ENCODE data around the gene PODXL2.

PODXL2 gene

DNA sequence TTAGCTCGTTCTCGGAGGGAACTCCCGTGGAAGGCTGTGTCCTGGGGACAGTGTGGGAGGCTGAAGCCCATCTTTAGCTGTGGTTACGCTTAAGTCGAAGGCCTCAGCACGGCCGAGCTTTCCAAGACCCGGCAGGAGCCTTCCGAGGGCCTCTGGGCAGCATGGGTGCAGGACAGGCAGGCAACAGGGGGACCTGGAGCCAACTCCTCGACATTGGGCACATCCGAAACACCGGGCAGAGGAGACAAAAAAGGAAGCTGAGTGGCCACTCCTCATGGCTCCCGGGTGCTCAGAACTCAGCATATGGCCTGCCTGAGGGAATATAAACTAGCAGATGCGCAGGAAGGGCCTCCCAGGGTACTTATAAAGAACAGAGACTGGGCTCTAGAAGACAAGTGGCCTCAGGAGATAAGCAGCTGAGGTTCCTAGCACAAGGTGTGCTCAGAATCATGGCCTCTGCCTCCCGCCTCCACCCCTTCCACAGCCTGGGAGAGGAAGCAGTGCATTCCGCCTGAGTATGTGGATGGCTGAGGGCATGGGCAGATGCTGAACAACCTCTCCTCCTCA, 77.9 kb downstream of the PODXL2 start:
- ChIA-PET POLR2A (interaction anchor here (1.7 kb wide), 1 partner anchor 9 kb away, joined by 7 read pairs; no protein-coding TSS in a partner anchor), CTCF (no interaction called here)
- DNase-seq (ENCODE audit: extremely low spot score), result no peak
- TF ChIP-seq ELF4 (IDR thresholded peaks at IDR 0.05), result no peak
- no peak for TF ChIP-seq FOXA1 (IDR thresholded peaks at IDR 0.05)
- TF ChIP-seq LEF1 (IDR thresholded peaks at IDR 0.05; ENCODE audit: borderline replicate concordance), result no peak
- no peak for TF ChIP-seq ZNF384 (IDR thresholded peaks at IDR 0.05)

GRCh38 chr3:127707851-127708411, 78.9 kb downstream of the PODXL2 start:
- POLR2A ChIA-PET, result interaction anchor here (1.7 kb wide), 1 partner anchor 10 kb away, joined by 7 read pairs; no protein-coding TSS in a partner anchor
- DNase-seq (ENCODE audit: extremely low spot score), result no peak
- CTCF ChIA-PET, result no interaction called here
- TF ChIP-seq TARDBP (IDR thresholded peaks at IDR 0.05), result no peak
- TF ChIP-seq SP1 (IDR thresholded peaks at IDR 0.05), result no peak
- no peak for TF ChIP-seq BHLHE40 (IDR thresholded peaks at IDR 0.05; ENCODE audit: borderline replicate concordance)
- no peak for TF ChIP-seq CTBP1 (IDR thresholded peaks at IDR 0.05; ENCODE audit: borderline replicate concordance)
- no peak for TF ChIP-seq FOXA1 (IDR thresholded peaks at IDR 0.05)
- no peak for TF ChIP-seq FOXM1 (IDR thresholded peaks at IDR 0.05; ENCODE audit: borderline replicate concordance)
- TF ChIP-seq L3MBTL2 (conservative IDR thresholded peaks at IDR 0.05), result no peak
- TF ChIP-seq HDGF (IDR thresholded peaks at IDR 0.05; ENCODE audit: borderline replicate concordance), result no peak
- TF ChIP-seq NFRKB (IDR thresholded peaks at IDR 0.05), result no peak
- TF ChIP-seq FOXK2 (IDR thresholded peaks at IDR 0.05), result no peak
- TF ChIP-seq ARNT (IDR thresholded peaks at IDR 0.05), result no peak
- TF ChIP-seq ZNF384 (IDR thresholded peaks at IDR 0.05), result no peak
- TF ChIP-seq, protein P1, sequence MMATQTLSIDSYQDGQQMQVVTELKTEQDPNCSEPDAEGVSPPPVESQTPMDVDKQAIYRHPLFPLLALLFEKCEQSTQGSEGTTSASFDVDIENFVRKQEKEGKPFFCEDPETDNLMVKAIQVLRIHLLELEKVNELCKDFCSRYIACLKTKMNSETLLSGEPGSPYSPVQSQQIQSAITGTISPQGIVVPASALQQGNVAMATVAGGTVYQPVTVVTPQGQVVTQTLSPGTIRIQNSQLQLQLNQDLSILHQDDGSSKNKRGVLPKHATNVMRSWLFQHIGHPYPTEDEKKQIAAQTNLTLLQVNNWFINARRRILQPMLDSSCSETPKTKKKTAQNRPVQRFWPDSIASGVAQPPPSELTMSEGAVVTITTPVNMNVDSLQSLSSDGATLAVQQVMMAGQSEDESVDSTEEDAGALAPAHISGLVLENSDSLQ (IDR thresholded peaks at IDR 0.05), result no peak
- TF ChIP-seq ELF4 (IDR thresholded peaks at IDR 0.05), result no peak
- no peak for TF ChIP-seq LEF1 (IDR thresholded peaks at IDR 0.05; ENCODE audit: borderline replicate concordance)

- TF ChIP-seq SUZ12 (IDR thresholded peaks at IDR 0.05), result no peak
- TF ChIP-seq CTBP1 (IDR thresholded peaks at IDR 0.05; ENCODE audit: borderline replicate concordance), result no peak
- TF ChIP-seq FOXA1 (IDR thresholded peaks at IDR 0.05), result no peak
- no peak for TF ChIP-seq FOXM1 (IDR thresholded peaks at IDR 0.05; ENCODE audit: borderline replicate concordance)
- no peak for TF ChIP-seq BHLHE40 (IDR thresholded peaks at IDR 0.05; ENCODE audit: borderline replicate concordance)
- no peak for TF ChIP-seq FOXK2 (IDR thresholded peaks at IDR 0.05)
- TF ChIP-seq, protein P1 (IDR thresholded peaks at IDR 0.05), result no peak
- no peak for TF ChIP-seq ARNT (IDR thresholded peaks at IDR 0.05)
- no peak for TF ChIP-seq TARDBP (IDR thresholded peaks at IDR 0.05)
- TF ChIP-seq ELF4 (IDR thresholded peaks at IDR 0.05), result no peak
- no peak for TF ChIP-seq ZNF384 (IDR thresholded peaks at IDR 0.05)
- no peak for TF ChIP-seq HDGF (IDR thresholded peaks at IDR 0.05; ENCODE audit: borderline replicate concordance)
- no peak for TF ChIP-seq LEF1 (IDR thresholded peaks at IDR 0.05; ENCODE audit: borderline replicate concordance)
- no peak for TF ChIP-seq L3MBTL2 (conservative IDR thresholded peaks at IDR 0.05)
- ChIA-PET POLR2A (no interaction called here), CTCF (no interaction called here)
- no peak for DNase-seq (ENCODE audit: extremely low spot score)
These were observed 79.9 kb downstream of the PODXL2 start for GRCh38 chr3:127708837-127709236.

DNA sequence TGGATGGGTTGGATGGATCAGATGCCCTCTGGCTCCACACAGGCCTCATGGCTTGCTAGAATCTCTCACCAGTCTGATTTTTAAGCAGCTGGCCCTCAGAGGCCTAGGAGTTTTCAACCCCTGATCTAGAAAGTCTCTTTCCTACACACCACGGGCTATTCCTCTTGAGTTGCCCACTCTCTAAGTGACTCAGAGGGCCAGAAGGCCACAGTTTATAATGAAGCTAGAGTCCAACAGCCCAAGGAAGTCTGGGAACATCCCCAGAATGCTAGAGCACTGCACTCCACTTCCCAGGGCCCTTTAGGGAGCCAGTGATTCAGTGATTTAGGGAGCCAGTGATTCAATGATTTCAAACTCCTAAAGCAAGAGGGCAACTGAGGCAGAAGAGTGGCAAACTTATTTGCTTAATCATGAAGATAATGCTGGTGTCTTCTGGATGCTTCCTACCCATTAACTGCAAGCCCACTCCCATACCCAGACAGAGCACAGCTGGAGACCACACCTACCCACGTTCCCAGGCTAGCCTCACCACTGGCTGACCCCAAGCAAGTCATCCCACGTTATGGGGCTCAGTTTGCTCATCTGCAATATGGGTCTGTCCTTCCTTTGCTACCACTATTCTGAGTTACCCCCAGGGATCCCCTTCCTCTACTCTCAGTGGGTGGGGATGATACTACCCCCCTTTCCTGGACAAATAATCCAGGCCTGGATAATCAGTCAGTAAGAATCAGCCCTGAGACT, 80.5 kb downstream of the PODXL2 start:
- CTCF ChIA-PET, result no interaction called here
- no peak for DNase-seq (ENCODE audit: extremely low spot score)
- TF ChIP-seq HDGF (IDR thresholded peaks at IDR 0.05; ENCODE audit: borderline replicate concordance) (no peak), L3MBTL2 (conservative IDR thresholded peaks at IDR 0.05) (no peak), CTBP1 (IDR thresholded peaks at IDR 0.05; ENCODE audit: borderline replicate concordance) (no peak), LEF1 (IDR thresholded peaks at IDR 0.05; ENCODE audit: borderline replicate concordance) (no peak), NFRKB (IDR thresholded peaks at IDR 0.05) (no peak), SP1 (IDR thresholded peaks at IDR 0.05) (no peak), FOXM1 (IDR thresholded peaks at IDR 0.05; ENCODE audit: borderline replicate concordance) (no peak), FOXA1 (IDR thresholded peaks at IDR 0.05) (no peak)
- POLR2A ChIA-PET, result no interaction called here

- POLR2A ChIA-PET, result no interaction called here
These were observed 81.4 kb downstream of the PODXL2 start for GRCh38 chr3:127710155-127710941.

More at GRCh38 chr3:127710155-127710941, 81.4 kb downstream of the PODXL2 start:
- DNase-seq (ENCODE audit: extremely low spot score), result no peak
- CTCF ChIA-PET, result no interaction called here
- TF ChIP-seq TARDBP (IDR thresholded peaks at IDR 0.05) (no peak), ZNF384 (IDR thresholded peaks at IDR 0.05) (no peak), SUZ12 (IDR thresholded peaks at IDR 0.05) (no peak), FOXK2 (IDR thresholded peaks at IDR 0.05) (no peak), LEF1 (IDR thresholded peaks at IDR 0.05; ENCODE audit: borderline replicate concordance) (no peak), SP1 (IDR thresholded peaks at IDR 0.05) (no peak), BHLHE40 (IDR thresholded peaks at IDR 0.05; ENCODE audit: borderline replicate concordance) (no peak), L3MBTL2 (conservative IDR thresholded peaks at IDR 0.05) (no peak), ELF4 (IDR thresholded peaks at IDR 0.05) (no peak), ARNT (IDR thresholded peaks at IDR 0.05) (no peak), HDGF (IDR thresholded peaks at IDR 0.05; ENCODE audit: borderline replicate concordance) (no peak), FOXA1 (IDR thresholded peaks at IDR 0.05) (no peak), NFRKB (IDR thresholded peaks at IDR 0.05) (no peak), FOXM1 (IDR thresholded peaks at IDR 0.05; ENCODE audit: borderline replicate concordance) (no peak)
- TF ChIP-seq, protein P1 (IDR thresholded peaks at IDR 0.05), result no peak
